ENCODE data around the gene LHX6. TPM values are rescaled to one million over a fixed set of nuclear protein-coding genes. Genes with fewer than 3 reads are reported as not detected.

LHX6 gene
- total and polyA plus RNA-seq, 2 donors (not counting 1 experiment from before 2014, with no cell fraction given): 0.09 TPM; not detected in 1

DNA sequence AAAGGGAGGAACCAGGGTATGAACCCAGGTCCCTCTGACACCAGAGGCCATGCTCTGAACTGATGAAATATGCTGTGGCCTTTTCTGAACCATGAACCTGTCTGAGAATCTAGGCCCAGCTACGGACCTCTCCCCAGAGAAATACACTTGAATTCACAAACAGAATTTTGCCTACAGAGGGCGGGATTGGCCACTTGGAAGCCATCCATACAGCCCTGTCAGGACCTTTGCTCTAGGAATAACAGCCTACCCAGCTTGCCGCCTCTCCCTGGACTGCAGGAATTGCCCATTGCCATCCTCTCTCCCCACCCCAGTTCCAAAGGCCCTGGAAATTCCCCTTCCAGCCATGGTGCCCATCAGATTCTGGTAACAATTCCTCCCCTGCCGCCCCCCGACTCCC lies 42.5 kb downstream of the LHX6 start:
- Histone ChIP-seq H3K79me2 (ENCODE audit: control insufficient read depth, insufficient read depth, low read length) (no peaks in the 10 kb centered on the region), H3K27me3 (ENCODE audit: control insufficient read depth, insufficient read depth, low read length) (peaks cover 18% of the 10 kb centered on the region), H3K9ac (ENCODE audit: insufficient read depth, low read length) (no peak overlapping the region), H3K4me1 (ENCODE audit: control insufficient read depth, extremely low read depth, insufficient read depth, low read length) (peaks cover 3% of the 10 kb centered on the region), H3K27ac (ENCODE audit: insufficient read depth, low read length) (no peak overlapping the region), H3K4me3 (replicated peaks in 1 of 4; ENCODE audit: control extremely low read depth in 1 of 4, insufficient read depth in 1 of 4, low read depth in 3 of 4, low read length in 4 of 4) (no peak overlapping the region), H2AFZ (ENCODE audit: low read length) (no peak overlapping the region), H4K20me1 (ENCODE audit: control insufficient read depth, extremely low read depth, insufficient read depth, low read length) (no peaks in the 10 kb centered on the region), H3K9me3 (ENCODE audit: control insufficient read depth, insufficient read depth, low read depth, low read length) (no peaks in the 10 kb centered on the region), H3K4me2 (ENCODE audit: extremely low read depth, insufficient read depth, low read length) (no peak overlapping the region), H3K36me3 (ENCODE audit: control insufficient read depth, insufficient read depth, low read length) (no peaks in the 10 kb centered on the region)
- no peak for TF ChIP-seq EZH2 (IDR thresholded peaks at IDR 0.05; ENCODE audit: low read length, missing control alignments)
- TF ChIP-seq, protein P1, sequence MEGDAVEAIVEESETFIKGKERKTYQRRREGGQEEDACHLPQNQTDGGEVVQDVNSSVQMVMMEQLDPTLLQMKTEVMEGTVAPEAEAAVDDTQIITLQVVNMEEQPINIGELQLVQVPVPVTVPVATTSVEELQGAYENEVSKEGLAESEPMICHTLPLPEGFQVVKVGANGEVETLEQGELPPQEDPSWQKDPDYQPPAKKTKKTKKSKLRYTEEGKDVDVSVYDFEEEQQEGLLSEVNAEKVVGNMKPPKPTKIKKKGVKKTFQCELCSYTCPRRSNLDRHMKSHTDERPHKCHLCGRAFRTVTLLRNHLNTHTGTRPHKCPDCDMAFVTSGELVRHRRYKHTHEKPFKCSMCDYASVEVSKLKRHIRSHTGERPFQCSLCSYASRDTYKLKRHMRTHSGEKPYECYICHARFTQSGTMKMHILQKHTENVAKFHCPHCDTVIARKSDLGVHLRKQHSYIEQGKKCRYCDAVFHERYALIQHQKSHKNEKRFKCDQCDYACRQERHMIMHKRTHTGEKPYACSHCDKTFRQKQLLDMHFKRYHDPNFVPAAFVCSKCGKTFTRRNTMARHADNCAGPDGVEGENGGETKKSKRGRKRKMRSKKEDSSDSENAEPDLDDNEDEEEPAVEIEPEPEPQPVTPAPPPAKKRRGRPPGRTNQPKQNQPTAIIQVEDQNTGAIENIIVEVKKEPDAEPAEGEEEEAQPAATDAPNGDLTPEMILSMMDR (conservative IDR thresholded peaks at IDR 0.05 in 1 of 2, IDR thresholded peaks at IDR 0.05 in 1 of 2; ENCODE audit: low read depth in 1 of 2, low read length in 2 of 2): no peak
- no peak for DNase-seq (ENCODE audit: low read depth in 2 of 2)

DNA sequence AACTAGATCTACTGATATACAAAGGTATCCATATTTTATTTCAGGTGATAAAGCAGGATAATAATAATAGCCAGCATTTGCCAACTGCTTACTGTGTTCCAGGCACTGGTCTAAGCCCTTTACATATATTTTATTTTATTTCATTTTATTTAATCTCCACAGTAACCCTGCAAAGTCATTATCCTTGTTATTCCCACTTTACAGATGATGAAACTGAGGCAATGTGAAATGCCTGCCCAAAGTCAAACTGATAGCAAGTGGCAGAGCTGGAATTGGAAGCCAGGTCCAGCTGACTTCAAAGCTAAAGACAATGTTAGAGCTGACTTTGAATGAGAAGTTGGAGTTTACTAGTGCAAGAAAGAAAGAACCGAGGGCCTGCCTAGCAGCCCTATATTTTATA lies 44.2 kb downstream of the LHX6 start:
- H3K9ac ChIP-seq (ENCODE audit: insufficient read depth, low read length): no peak overlapping the region
- no peak overlapping the region for H2AFZ ChIP-seq (ENCODE audit: low read length)
- no peak overlapping the region for H3K27ac ChIP-seq (ENCODE audit: insufficient read depth, low read length)

DNA sequence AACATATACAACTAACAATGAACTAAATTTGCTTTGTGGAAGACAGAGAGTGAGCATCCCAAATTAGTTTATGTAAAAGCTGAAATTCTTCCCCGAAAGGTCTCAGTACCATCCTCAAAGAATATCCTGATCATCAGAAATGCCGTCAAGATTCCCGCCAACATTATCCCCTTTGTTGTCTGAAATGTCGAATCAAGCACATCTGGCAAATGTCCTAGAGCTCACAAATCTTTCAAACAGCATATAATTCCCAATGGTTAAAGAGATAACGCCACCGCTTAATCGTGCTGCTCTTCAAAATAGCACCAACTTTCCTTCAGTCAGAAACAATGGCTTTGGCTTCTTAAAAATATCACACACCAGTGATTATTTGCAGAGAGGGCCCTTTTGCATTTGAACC lies 45.3 kb downstream of the LHX6 start:
- H3K79me2 ChIP-seq (ENCODE audit: control insufficient read depth, insufficient read depth, low read length): no peaks in the 10 kb centered on the region
- H3K27ac ChIP-seq (ENCODE audit: insufficient read depth, low read length): no peak overlapping the region
- DNase-seq (ENCODE audit: low read depth in 2 of 2): no peak
- peaks cover 19% of the 10 kb centered on the region for H3K27me3 ChIP-seq (ENCODE audit: control insufficient read depth, insufficient read depth, low read length)
- H2AFZ ChIP-seq (ENCODE audit: low read length): no peak overlapping the region
- H3K4me2 ChIP-seq (ENCODE audit: extremely low read depth, insufficient read depth, low read length): no peak overlapping the region
- TF ChIP-seq, protein P1 (conservative IDR thresholded peaks at IDR 0.05 in 1 of 2, IDR thresholded peaks at IDR 0.05 in 1 of 2; ENCODE audit: low read depth in 1 of 2, low read length in 2 of 2): no peak
- TF ChIP-seq EZH2 (IDR thresholded peaks at IDR 0.05; ENCODE audit: low read length, missing control alignments): no peak
- H3K9me3 ChIP-seq (ENCODE audit: control insufficient read depth, insufficient read depth, low read depth, low read length): no peaks in the 10 kb centered on the region
- H4K20me1 ChIP-seq (ENCODE audit: control insufficient read depth, extremely low read depth, insufficient read depth, low read length): no peaks in the 10 kb centered on the region
- no peaks in the 10 kb centered on the region for H3K36me3 ChIP-seq (ENCODE audit: control insufficient read depth, insufficient read depth, low read length)
- H3K9ac ChIP-seq (ENCODE audit: insufficient read depth, low read length): no peak overlapping the region
- H3K4me3 ChIP-seq (replicated peaks in 1 of 4; ENCODE audit: control extremely low read depth in 1 of 4, insufficient read depth in 1 of 4, low read depth in 3 of 4, low read length in 4 of 4): no peak overlapping the region
- H3K4me1 ChIP-seq (ENCODE audit: control insufficient read depth, extremely low read depth, insufficient read depth, low read length): no peaks in the 10 kb centered on the region

More for the DNA sequence above, 44.2 kb downstream of the LHX6 start:
- DNase-seq (ENCODE audit: low read depth in 2 of 2): no peak
- TF ChIP-seq, protein P1 (conservative IDR thresholded peaks at IDR 0.05 in 1 of 2, IDR thresholded peaks at IDR 0.05 in 1 of 2; ENCODE audit: low read depth in 1 of 2, low read length in 2 of 2): no peak
- TF ChIP-seq EZH2 (IDR thresholded peaks at IDR 0.05; ENCODE audit: low read length, missing control alignments): no peak
- Histone ChIP-seq H3K4me1 (ENCODE audit: control insufficient read depth, extremely low read depth, insufficient read depth, low read length) (no peaks in the 10 kb centered on the region), H3K27me3 (ENCODE audit: control insufficient read depth, insufficient read depth, low read length) (peaks cover 19% of the 10 kb centered on the region), H3K36me3 (ENCODE audit: control insufficient read depth, insufficient read depth, low read length) (no peaks in the 10 kb centered on the region), H3K4me2 (ENCODE audit: extremely low read depth, insufficient read depth, low read length) (no peak overlapping the region), H3K9me3 (ENCODE audit: control insufficient read depth, insufficient read depth, low read depth, low read length) (no peaks in the 10 kb centered on the region), H4K20me1 (ENCODE audit: control insufficient read depth, extremely low read depth, insufficient read depth, low read length) (no peaks in the 10 kb centered on the region), H3K4me3 (replicated peaks in 1 of 4; ENCODE audit: control extremely low read depth in 1 of 4, insufficient read depth in 1 of 4, low read depth in 3 of 4, low read length in 4 of 4) (no peak overlapping the region), H3K79me2 (ENCODE audit: control insufficient read depth, insufficient read depth, low read length) (no peaks in the 10 kb centered on the region)

All from fibroblast of lung (primary cell).